Astrocyte (in vitro differentiated cells and primary cell): ENCODE data around the gene FEV. TPM values are rescaled to one million over a fixed set of nuclear protein-coding genes. Genes with fewer than 3 reads are reported as not detected.

Source experiments
- DNase-seq: peaks from one replicate; pipeline ENCODE4 v3.0.0-alpha.2; 2010; ENCODE audit warnings: low read depth
- FAIRE-seq: peaks from 2 replicates; lab custom pipeline; 2011; peaks lifted over from hg19 to GRCh38; lab: Jason Lieb, UNC
- H2AFZ ChIP-seq: 2 replicates; pipeline ENCODE4 v1.6.0; 2012; ENCODE audit warnings: low read depth, low read length, inconsistent platforms
- H3K27ac ChIP-seq: 2 replicates; pipeline ENCODE4 v1.5.1; 2011; ENCODE audit warnings: low read depth, low read length, inconsistent platforms
- H3K27me3 ChIP-seq: 2 replicates; pipeline ENCODE4 v1.6.0; 2011; ENCODE audit warnings: low read length, inconsistent platforms; ENCODE audit not compliant: insufficient read depth
- H3K36me3 ChIP-seq: 2 replicates; pipeline ENCODE4 v1.5.1; 2011; ENCODE audit warnings: low read length, inconsistent platforms; ENCODE audit not compliant: insufficient read depth
- H3K4me1 ChIP-seq: 2 replicates; pipeline ENCODE4 v1.5.1; 2011; ENCODE audit warnings: low read length, inconsistent platforms; ENCODE audit not compliant: insufficient read depth
- H3K4me2 ChIP-seq: 2 replicates; pipeline ENCODE4 v1.6.0; 2012; ENCODE audit warnings: low read length, inconsistent platforms
- H3K4me3 ChIP-seq: 2 replicates; pipeline ENCODE4 v1.5.1; 2011; ENCODE audit warnings: low read depth, mild to moderate bottlenecking, low read length, inconsistent platforms; ENCODE audit not compliant: insufficient read depth
- H3K79me2 ChIP-seq: 2 replicates; pipeline ENCODE4 v1.6.0; 2012; ENCODE audit warnings: mild to moderate bottlenecking, low read length, inconsistent platforms; ENCODE audit not compliant: insufficient read depth
- H3K9ac ChIP-seq: 2 replicates; pipeline ENCODE4 v1.6.0; 2012; ENCODE audit warnings: mild to moderate bottlenecking, low read length, inconsistent platforms
- H3K9me3 ChIP-seq: 2 replicates; pipeline ENCODE4 v1.5.1; 2012; ENCODE audit warnings: low read depth, mild to moderate bottlenecking, low read length, inconsistent platforms; ENCODE audit not compliant: insufficient read depth
- H4K20me1 ChIP-seq: 2 replicates; pipeline ENCODE4 v1.6.0; 2012; ENCODE audit warnings: low read length, inconsistent platforms; ENCODE audit not compliant: insufficient read depth
- H3K27ac Mint-ChIP-seq: one replicate; pipeline ENCODE4 v1.8.0; 2021; ENCODE audit warnings: mild to moderate bottlenecking, mixed read lengths; ENCODE audit not compliant: unreplicated experiment
- H3K27me3 Mint-ChIP-seq: one replicate; pipeline ENCODE4 v1.8.0; 2021; ENCODE audit warnings: low read depth, mixed read lengths; ENCODE audit not compliant: unreplicated experiment
- H3K36me3 Mint-ChIP-seq: one replicate; pipeline ENCODE4 v1.8.0; 2021; ENCODE audit warnings: low read depth, mixed read lengths; ENCODE audit not compliant: unreplicated experiment
- H3K4me1 Mint-ChIP-seq: one replicate; pipeline ENCODE4 v1.8.0; 2021; ENCODE audit warnings: low read depth, mixed read lengths; ENCODE audit not compliant: unreplicated experiment
- H3K4me3 Mint-ChIP-seq: one replicate; pipeline ENCODE4 v1.8.0; 2021; ENCODE audit warnings: mild to moderate bottlenecking, moderate library complexity, mixed read lengths; ENCODE audit not compliant: unreplicated experiment
- H3K9me3 Mint-ChIP-seq: one replicate; pipeline ENCODE4 v1.8.0; 2021; ENCODE audit warnings: mild to moderate bottlenecking, mixed read lengths; ENCODE audit not compliant: unreplicated experiment
- EZH2 ChIP-seq: IDR thresholded peaks from 2 replicates; pipeline ENCODE4 v1.6.1; 2012; ENCODE audit warnings: mild to moderate bottlenecking, low read length, inconsistent platforms; ENCODE audit not compliant: insufficient read depth
- total RNA-seq: library from RNA; stranded (reverse); gene quantifications from 2 replicates; pipeline ENCODE4 v1.2.1, GENCODE V29; 2021
- TF ChIP-seq, protein P1 (sequence below): IDR thresholded peaks from 2 replicates; pipeline ENCODE4 v1.5.1; 2011; ENCODE audit warnings: low read depth, mild to moderate bottlenecking, inconsistent platforms, low read length, moderate library complexity; ENCODE audit not compliant: insufficient read depth

FEV gene
- total RNA-seq, 1 donor from 2014 or later: not detected

DNA sequence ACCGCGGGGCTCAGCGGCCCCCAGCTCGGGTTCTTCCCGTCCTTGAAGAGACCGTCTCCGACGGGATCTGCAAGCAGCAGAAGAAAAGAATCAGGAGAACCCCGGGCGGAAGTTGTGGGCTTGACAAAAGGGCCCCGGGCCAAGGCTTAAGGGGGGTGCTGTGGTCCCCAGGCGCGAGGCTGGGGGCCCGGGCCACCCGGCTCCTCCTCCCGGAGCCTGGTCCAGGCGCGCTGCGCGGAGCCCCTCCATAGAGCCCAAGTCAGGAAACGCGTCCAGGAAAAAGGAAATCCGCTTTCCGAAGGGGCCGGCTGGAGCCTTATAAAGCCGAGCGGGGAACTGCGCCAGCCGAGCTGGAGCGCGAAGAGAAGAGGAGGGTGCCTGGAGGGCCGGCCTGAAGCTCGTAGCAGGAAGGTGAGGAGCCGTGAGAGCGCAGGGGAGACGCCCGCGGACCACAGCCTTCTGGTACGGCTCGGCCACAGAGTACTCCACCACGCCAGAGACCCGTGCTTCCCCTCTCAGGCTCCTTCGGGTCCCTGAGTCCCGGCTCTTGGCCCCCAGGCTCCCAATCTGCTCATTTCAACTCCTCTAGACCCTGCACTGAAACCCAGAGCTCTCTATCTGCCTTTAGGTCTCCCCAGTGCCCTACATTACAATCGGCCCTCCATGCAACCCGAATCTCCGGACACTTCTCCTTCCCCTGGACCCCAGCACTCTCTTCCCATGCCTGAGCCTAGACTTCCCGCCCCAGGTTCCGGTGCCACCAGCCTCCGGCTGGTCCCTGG is 554 bp downstream of the FEV start:
- FAIRE-seq (no peak), DNase-seq (no peak)
- Mint-ChIP-seq H3K4me1 (peaks cover 4% of the 10 kb centered on the region), H3K27ac (peak overlapping the region; percentile 41), H3K9me3 (peaks cover 3% of the 10 kb centered on the region), H3K27me3 (peaks cover 80% of the 10 kb centered on the region), H3K4me3 (no peak overlapping the region), H3K36me3 (peaks cover 3% of the 10 kb centered on the region)
- Histone ChIP-seq H3K79me2 (no peaks in the 10 kb centered on the region), H3K27me3 (peaks cover 77% of the 10 kb centered on the region), H3K4me1 (no peaks in the 10 kb centered on the region), H4K20me1 (peaks cover 10% of the 10 kb centered on the region), H3K9ac (no peak overlapping the region), H3K4me2 (no peak overlapping the region), H3K27ac (no peak overlapping the region), H3K4me3 (no peak overlapping the region), H3K36me3 (no peaks in the 10 kb centered on the region), H2AFZ (no peak overlapping the region), H3K9me3 (peaks cover 9% of the 10 kb centered on the region)
- peak; percentile 95 for TF ChIP-seq EZH2
- TF ChIP-seq, protein P1, sequence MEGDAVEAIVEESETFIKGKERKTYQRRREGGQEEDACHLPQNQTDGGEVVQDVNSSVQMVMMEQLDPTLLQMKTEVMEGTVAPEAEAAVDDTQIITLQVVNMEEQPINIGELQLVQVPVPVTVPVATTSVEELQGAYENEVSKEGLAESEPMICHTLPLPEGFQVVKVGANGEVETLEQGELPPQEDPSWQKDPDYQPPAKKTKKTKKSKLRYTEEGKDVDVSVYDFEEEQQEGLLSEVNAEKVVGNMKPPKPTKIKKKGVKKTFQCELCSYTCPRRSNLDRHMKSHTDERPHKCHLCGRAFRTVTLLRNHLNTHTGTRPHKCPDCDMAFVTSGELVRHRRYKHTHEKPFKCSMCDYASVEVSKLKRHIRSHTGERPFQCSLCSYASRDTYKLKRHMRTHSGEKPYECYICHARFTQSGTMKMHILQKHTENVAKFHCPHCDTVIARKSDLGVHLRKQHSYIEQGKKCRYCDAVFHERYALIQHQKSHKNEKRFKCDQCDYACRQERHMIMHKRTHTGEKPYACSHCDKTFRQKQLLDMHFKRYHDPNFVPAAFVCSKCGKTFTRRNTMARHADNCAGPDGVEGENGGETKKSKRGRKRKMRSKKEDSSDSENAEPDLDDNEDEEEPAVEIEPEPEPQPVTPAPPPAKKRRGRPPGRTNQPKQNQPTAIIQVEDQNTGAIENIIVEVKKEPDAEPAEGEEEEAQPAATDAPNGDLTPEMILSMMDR: no peak

DNA sequence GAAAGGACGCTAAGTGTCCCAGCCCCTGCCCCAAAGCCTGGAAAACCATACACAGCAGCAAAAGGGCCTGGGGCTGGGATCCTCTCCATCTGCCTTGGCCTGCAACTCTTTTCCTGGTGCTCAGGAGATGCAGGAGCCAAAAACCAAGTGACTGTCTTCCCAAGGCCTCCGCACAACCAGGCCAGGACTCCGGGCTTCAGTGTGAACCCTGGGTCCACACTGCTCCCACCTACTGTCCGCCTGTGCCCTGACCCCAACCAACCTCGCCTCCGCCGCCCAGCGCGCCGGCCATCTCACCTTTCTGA is 1.1 kb downstream of the FEV start:
- H3K27ac ChIP-seq: no peak overlapping the region
- H2AFZ ChIP-seq: no peak overlapping the region
- H3K4me2 ChIP-seq: no peak overlapping the region
- no peak overlapping the region for H3K4me3 Mint-ChIP-seq
- no peak for TF ChIP-seq EZH2
- TF ChIP-seq, protein P1: no peak
- peaks cover 3% of the 10 kb centered on the region for H3K36me3 Mint-ChIP-seq
- peaks cover 4% of the 10 kb centered on the region for H3K4me1 Mint-ChIP-seq
- H3K27ac Mint-ChIP-seq: no peak overlapping the region
- FAIRE-seq: no peak
- H3K79me2 ChIP-seq: no peaks in the 10 kb centered on the region
- H3K9ac ChIP-seq: no peak overlapping the region
- peaks cover 6% of the 10 kb centered on the region for H3K9me3 ChIP-seq
- no peak overlapping the region for H3K4me3 ChIP-seq
- peaks cover 10% of the 10 kb centered on the region for H4K20me1 ChIP-seq
- H3K9me3 Mint-ChIP-seq: peaks cover 2% of the 10 kb centered on the region
- H3K27me3 ChIP-seq: peaks cover 73% of the 10 kb centered on the region
- peaks cover 78% of the 10 kb centered on the region for H3K27me3 Mint-ChIP-seq
- no peaks in the 10 kb centered on the region for H3K36me3 ChIP-seq
- no peak for DNase-seq
- no peaks in the 10 kb centered on the region for H3K4me1 ChIP-seq

DNA sequence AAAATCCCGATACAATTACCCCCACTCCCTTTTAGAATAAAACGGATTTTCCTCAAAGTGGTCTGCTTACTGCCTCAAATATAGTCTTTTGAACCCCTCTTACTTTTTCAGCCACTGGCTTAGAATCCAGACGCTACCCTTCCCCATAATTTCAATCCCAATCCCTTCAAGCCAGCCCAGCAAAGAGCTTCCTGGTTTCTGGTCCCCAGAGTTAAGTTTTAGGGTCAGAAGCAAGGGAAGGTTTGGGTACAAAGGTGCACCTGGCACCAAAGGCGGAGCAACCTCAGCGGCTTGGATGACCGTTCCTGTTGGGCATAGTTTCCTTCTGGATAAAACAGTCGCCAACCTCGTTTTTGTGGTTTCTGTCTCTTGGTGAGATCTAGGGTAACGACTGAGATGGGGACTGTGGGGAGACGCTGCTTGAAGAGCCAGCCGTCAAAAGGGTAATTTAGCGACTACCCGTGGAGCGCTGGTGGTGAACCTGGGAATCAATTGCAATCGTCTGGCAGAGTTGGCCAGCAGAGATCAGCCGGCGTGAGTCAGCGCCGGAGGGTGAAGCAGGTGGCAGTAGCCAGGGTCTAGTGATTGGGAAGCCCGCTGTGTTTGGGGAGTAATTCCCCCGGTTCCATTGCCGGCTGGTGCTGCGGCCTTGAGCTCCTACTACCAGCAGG is 1.6 kb downstream of the FEV start:
- no peak overlapping the region for H3K4me3 ChIP-seq
- no peaks in the 10 kb centered on the region for H3K36me3 ChIP-seq
- H3K4me2 ChIP-seq: no peak overlapping the region
- peaks cover 10% of the 10 kb centered on the region for H4K20me1 ChIP-seq
- peaks cover 3% of the 10 kb centered on the region for H3K36me3 Mint-ChIP-seq
- H3K27me3 ChIP-seq: peaks cover 73% of the 10 kb centered on the region
- peaks cover 4% of the 10 kb centered on the region for H3K4me1 Mint-ChIP-seq
- no peak overlapping the region for H3K9ac ChIP-seq
- peaks cover 79% of the 10 kb centered on the region for H3K27me3 Mint-ChIP-seq
- H3K27ac Mint-ChIP-seq: peak overlapping the region; percentile 66
- H2AFZ ChIP-seq: no peak overlapping the region
- H3K4me1 ChIP-seq: no peaks in the 10 kb centered on the region
- no peaks in the 10 kb centered on the region for H3K9me3 Mint-ChIP-seq
- H3K27ac ChIP-seq: no peak overlapping the region
- no peak for TF ChIP-seq EZH2
- TF ChIP-seq, protein P1: no peak
- H3K9me3 ChIP-seq: peaks cover 6% of the 10 kb centered on the region
- DNase-seq: no peak
- H3K79me2 ChIP-seq: no peaks in the 10 kb centered on the region
- FAIRE-seq: no peak
- no peak overlapping the region for H3K4me3 Mint-ChIP-seq
